ENCODE measurements around the gene BAG3. TPM values are rescaled to one million over a fixed set of nuclear protein-coding genes. Genes with fewer than 3 reads are reported as not detected.
A peak's percentile ranks its signal among the peaks of the same experiment; 100 is the strongest.

BAG3 gene
- total RNA-seq, 1 donor from 2014 or later: 88.0 TPM

GRCh38 chr10:119680050-119680449 lies 28.9 kb downstream of the BAG3 start:
- Histone ChIP-seq H3K27ac (peak overlapping the region; percentile 84 to 89), H3K27me3 (no peaks in the 10 kb centered on the region), H3K36me3 (peaks cover 23 to 25% of the 10 kb centered on the region in 2 donors), H3K4me1 (peaks cover 16 to 41% of the 10 kb centered on the region in 2 donors), H3K9me3 (no peaks in the 10 kb centered on the region), H3K4me3 (no peak overlapping the region)
- peak in 1 of 2 donors; percentile 79 for DNase-seq (ENCODE audit: low spot score in 2 of 2)
- TF ChIP-seq CTCF (IDR thresholded peaks at IDR 0.05): no peak
- intact Hi-C loops (cut with DNase I): loop anchor here (5.0 kb wide), 1 partner anchor 192 kb away; the partner anchor contains the start of gene MCMBP

GRCh38 chr10:119680650-119681081 lies 29.5 kb downstream of the BAG3 start:
- intact Hi-C loops (cut with DNase I): loop anchor here (5.0 kb wide), 1 partner anchor 192 kb away; the partner anchor contains the start of gene MCMBP
- Histone ChIP-seq H3K4me3 (no peak overlapping the region), H3K9me3 (no peaks in the 10 kb centered on the region), H3K27ac (peak overlapping the region; percentile 84 to 89), H3K27me3 (no peaks in the 10 kb centered on the region), H3K4me1 (peaks cover 16 to 41% of the 10 kb centered on the region in 2 donors), H3K36me3 (peaks cover 18 to 25% of the 10 kb centered on the region in 2 donors)
- no peak for TF ChIP-seq CTCF (IDR thresholded peaks at IDR 0.05)
- DNase-seq (ENCODE audit: low spot score in 2 of 2): peak; percentile 25 to 83

GRCh38 chr10:119686465-119687191 lies 35.4 kb downstream of the BAG3 start:
- Histone ChIP-seq H3K27me3 (no peaks in the 10 kb centered on the region), H3K4me3 (peak overlapping the region in 1 of 2 donors; percentile 34), H3K4me1 (peaks cover 6 to 11% of the 10 kb centered on the region in 2 donors), H3K36me3 (no peaks in the 10 kb centered on the region), H3K9me3 (no peaks in the 10 kb centered on the region), H3K27ac (no peak overlapping the region)
- peak; percentile 90 to 96 (median 96) for TF ChIP-seq CTCF (IDR thresholded peaks at IDR 0.05)
- DNase-seq (ENCODE audit: low spot score in 2 of 2): peak; percentile 43 to 86
- intact Hi-C loops (cut with DNase I): loop anchor here (2.0 kb wide), 2 partner anchors 40 to 172 kb away; partner anchors contain the start of gene INPP5F

- no peak for DNase-seq (ENCODE audit: low spot score in 2 of 2)
- intact Hi-C loops (cut with DNase I): loop anchor here (2.0 kb wide), 2 partner anchors 39 to 171 kb away; partner anchors contain the start of gene INPP5F
- Histone ChIP-seq H3K36me3 (no peaks in the 10 kb centered on the region), H3K27me3 (no peaks in the 10 kb centered on the region), H3K4me1 (peaks cover 3% of the 10 kb centered on the region in 2 donors), H3K4me3 (no peak overlapping the region), H3K9me3 (no peaks in the 10 kb centered on the region), H3K27ac (peak overlapping the region in 1 of 2 donors; percentile 10)
- no peak for TF ChIP-seq CTCF (IDR thresholded peaks at IDR 0.05)
These were observed 36.2 kb downstream of the BAG3 start for GRCh38 chr10:119687192-119688032.

- no peak overlapping the region for H3K27ac ChIP-seq
- intact Hi-C loops (cut with DNase I): no loop called here
- no peak for TF ChIP-seq CTCF (IDR thresholded peaks at IDR 0.05)
These were observed 36.9 kb downstream of the BAG3 start for GRCh38 chr10:119688033-119688508.

More at GRCh38 chr10:119688033-119688508, 36.9 kb downstream of the BAG3 start:
- Histone ChIP-seq H3K9me3 (no peaks in the 10 kb centered on the region), H3K4me3 (no peak overlapping the region), H3K36me3 (no peaks in the 10 kb centered on the region), H3K4me1 (peaks cover 3% of the 10 kb centered on the region in 2 donors), H3K27me3 (no peaks in the 10 kb centered on the region)
- DNase-seq (ENCODE audit: low spot score in 2 of 2): no peak

Data from ascending aorta (tissue), 2 donors.